ENCODE data around the gene B4GALT4.

The B4GALT4 gene

DNA sequence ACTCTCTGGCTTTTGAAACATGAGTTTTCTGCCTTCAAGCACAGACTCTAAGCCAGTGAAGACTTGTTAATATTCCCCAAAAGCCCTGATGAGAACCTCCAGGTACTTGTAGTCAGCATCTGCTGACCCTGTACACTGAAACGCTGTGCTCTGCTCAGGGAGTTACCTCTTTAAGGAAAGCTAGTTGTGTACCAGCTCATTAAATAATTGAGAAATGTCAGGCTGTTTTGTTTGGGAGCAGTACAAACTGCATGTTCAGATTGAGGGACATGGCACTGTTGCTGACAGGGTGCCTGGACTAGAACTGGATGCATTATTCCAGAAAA lies 45.6 kb downstream of the B4GALT4 start:
- no peak overlapping the region for H3K9ac ChIP-seq (ENCODE audit: low read depth, low read length)
- WGBS = 92% methylated on average over 1 of the region's 1 CpG
- H3K27me3 ChIP-seq (ENCODE audit: insufficient read depth, low read length) = no peaks in the 10 kb centered on the region
- H3K4me3 ChIP-seq (ENCODE audit: low read length) = no peak overlapping the region
- no peak overlapping the region for H3K27ac ChIP-seq (ENCODE audit: low read depth, low read length)
- no peaks in the 10 kb centered on the region for H3K36me3 ChIP-seq (ENCODE audit: insufficient read depth, low read length)
- H3K4me1 ChIP-seq (ENCODE audit: insufficient read depth, low read length) = no peaks in the 10 kb centered on the region
- H3K9me3 ChIP-seq (ENCODE audit: insufficient read depth, low read depth, low read length) = no peaks in the 10 kb centered on the region

GRCh38 chr3:119194237-119195150 lies 46.2 kb downstream of the B4GALT4 start:
- no peak overlapping the region for H3K4me3 ChIP-seq (ENCODE audit: low read length)
- H3K9me3 ChIP-seq (ENCODE audit: insufficient read depth, low read depth, low read length) = no peaks in the 10 kb centered on the region
- H3K27me3 ChIP-seq (ENCODE audit: insufficient read depth, low read length) = no peaks in the 10 kb centered on the region
- no peak overlapping the region for H3K27ac ChIP-seq (ENCODE audit: low read depth, low read length)
- H3K9ac ChIP-seq (ENCODE audit: low read depth, low read length) = no peak overlapping the region
- H3K36me3 ChIP-seq (ENCODE audit: insufficient read depth, low read length) = no peaks in the 10 kb centered on the region
- no peaks in the 10 kb centered on the region for H3K4me1 ChIP-seq (ENCODE audit: insufficient read depth, low read length)
- 94% methylated on average over 6 of the region's 7 CpGs for WGBS

DNA sequence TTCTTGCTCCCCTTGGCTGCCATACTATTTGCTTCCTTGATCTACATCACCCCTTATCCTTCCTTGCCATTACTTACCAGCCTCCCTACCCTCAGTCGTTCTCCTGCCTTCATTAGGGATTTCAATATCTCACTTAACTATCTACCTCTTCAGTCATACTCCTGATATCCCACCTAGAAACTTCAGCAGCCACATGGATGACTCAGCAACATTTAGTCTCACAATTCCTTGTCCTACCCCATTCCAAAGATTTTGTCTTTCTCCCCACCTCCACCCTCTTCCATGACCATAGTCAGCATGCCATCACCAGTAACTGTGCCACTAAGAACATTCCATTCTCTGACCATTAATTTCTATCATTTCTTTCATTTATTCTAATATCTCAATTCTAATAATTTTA lies 48.9 kb downstream of the B4GALT4 start:
- H3K27ac ChIP-seq (ENCODE audit: low read depth, low read length) = no peak overlapping the region
- no peaks in the 10 kb centered on the region for H3K36me3 ChIP-seq (ENCODE audit: insufficient read depth, low read length)
- no peak overlapping the region for H3K9ac ChIP-seq (ENCODE audit: low read depth, low read length)
- H3K4me1 ChIP-seq (ENCODE audit: insufficient read depth, low read length) = no peaks in the 10 kb centered on the region
- 86% methylated on average over 1 of the region's 1 CpG for WGBS
- H3K27me3 ChIP-seq (ENCODE audit: insufficient read depth, low read length) = no peaks in the 10 kb centered on the region
- no peaks in the 10 kb centered on the region for H3K9me3 ChIP-seq (ENCODE audit: insufficient read depth, low read depth, low read length)
- H3K4me3 ChIP-seq (ENCODE audit: low read length) = no peak overlapping the region

GRCh38 chr3:119187266-119187665 lies 53.4 kb downstream of the B4GALT4 start:
- Histone ChIP-seq H3K4me1 (ENCODE audit: insufficient read depth, low read length) (no peaks in the 10 kb centered on the region; the same call in 1 of the 2 replicates), H3K27ac (ENCODE audit: low read depth, low read length) (no peak overlapping the region), H3K36me3 (ENCODE audit: insufficient read depth, low read length) (no peaks in the 10 kb centered on the region), H3K9me3 (ENCODE audit: insufficient read depth, low read depth, low read length) (no peaks in the 10 kb centered on the region), H3K4me3 (ENCODE audit: low read length) (no peak overlapping the region), H3K9ac (ENCODE audit: low read depth, low read length) (no peak overlapping the region), H3K27me3 (ENCODE audit: insufficient read depth, low read length) (no peaks in the 10 kb centered on the region)

- WGBS = 89% methylated on average over 7 of the region's 7 CpGs
- H3K36me3 ChIP-seq (ENCODE audit: insufficient read depth, low read length) = no peaks in the 10 kb centered on the region
- H3K27ac ChIP-seq (ENCODE audit: low read depth, low read length) = no peak overlapping the region
- H3K4me1 ChIP-seq (ENCODE audit: insufficient read depth, low read length) = no peaks in the 10 kb centered on the region; the same call in 1 of the 2 replicates
- H3K9me3 ChIP-seq (ENCODE audit: insufficient read depth, low read depth, low read length) = no peaks in the 10 kb centered on the region
- no peak overlapping the region for H3K9ac ChIP-seq (ENCODE audit: low read depth, low read length)
- H3K27me3 ChIP-seq (ENCODE audit: insufficient read depth, low read length) = no peaks in the 10 kb centered on the region
- H3K4me3 ChIP-seq (ENCODE audit: low read length) = no peak overlapping the region
Observed at GRCh38 chr3:119184796-119185570, 55.7 kb downstream of the B4GALT4 start.

- Histone ChIP-seq H3K27ac (ENCODE audit: low read depth, low read length) (no peak overlapping the region), H3K4me1 (ENCODE audit: insufficient read depth, low read length) (no peaks in the 10 kb centered on the region; the same call in 1 of the 2 replicates)
Observed at GRCh38 chr3:119184111-119184510, 56.6 kb downstream of the B4GALT4 start.

GRCh38 chr3:119181765-119182164 lies 58.9 kb downstream of the B4GALT4 start:
- Histone ChIP-seq H3K27ac (ENCODE audit: low read depth, low read length) (no peak overlapping the region), H3K9me3 (ENCODE audit: insufficient read depth, low read depth, low read length) (no peaks in the 10 kb centered on the region), H3K4me1 (ENCODE audit: insufficient read depth, low read length) (no peaks in the 10 kb centered on the region; the same call in 1 of the 2 replicates), H3K4me3 (ENCODE audit: low read length) (no peak overlapping the region), H3K9ac (ENCODE audit: low read depth, low read length) (no peak overlapping the region), H3K36me3 (ENCODE audit: insufficient read depth, low read length) (no peaks in the 10 kb centered on the region), H3K27me3 (ENCODE audit: insufficient read depth, low read length) (no peaks in the 10 kb centered on the region)
- WGBS = 76% methylated on average over 3 of the region's 3 CpGs

More at GRCh38 chr3:119184111-119184510, 56.6 kb downstream of the B4GALT4 start:
- no peaks in the 10 kb centered on the region for H3K36me3 ChIP-seq (ENCODE audit: insufficient read depth, low read length)
- H3K27me3 ChIP-seq (ENCODE audit: insufficient read depth, low read length) = no peaks in the 10 kb centered on the region
- WGBS = 95% methylated on average over 9 of the region's 9 CpGs
- no peaks in the 10 kb centered on the region for H3K9me3 ChIP-seq (ENCODE audit: insufficient read depth, low read depth, low read length)
- no peak overlapping the region for H3K9ac ChIP-seq (ENCODE audit: low read depth, low read length)
- H3K4me3 ChIP-seq (ENCODE audit: low read length) = no peak overlapping the region

DNA sequence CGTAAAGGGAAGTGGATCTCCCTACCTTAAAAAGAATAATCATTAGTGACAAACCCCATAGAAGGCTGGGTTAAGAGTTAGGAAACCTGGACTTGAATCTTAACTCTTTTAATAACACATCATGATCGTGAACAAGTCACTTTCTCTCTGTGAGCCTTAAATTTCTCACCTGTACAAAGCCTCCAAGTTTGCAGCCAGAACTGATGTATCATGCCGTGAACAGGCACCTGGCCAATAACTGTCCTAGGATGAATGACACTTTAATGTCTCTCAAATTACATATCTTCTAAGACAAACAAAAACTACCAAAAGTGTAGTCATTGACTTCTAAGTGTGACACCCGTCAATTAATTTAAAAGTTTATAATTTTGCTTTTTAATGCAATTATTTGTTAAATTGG lies 63.4 kb downstream of the B4GALT4 start:
- Histone ChIP-seq H3K9me3 (ENCODE audit: insufficient read depth, low read depth, low read length) (no peaks in the 10 kb centered on the region), H3K27ac (ENCODE audit: low read depth, low read length) (no peak overlapping the region), H3K27me3 (ENCODE audit: insufficient read depth, low read length) (0 out of 2 replicates have a peak, but pooled peaks cover 2% of the 10 kb centered on the region), H3K4me3 (ENCODE audit: low read length) (no peak overlapping the region), H3K4me1 (ENCODE audit: insufficient read depth, low read length) (peaks cover 4% of the 10 kb centered on the region; the same call in 1 of the 2 replicates), H3K36me3 (ENCODE audit: insufficient read depth, low read length) (no peaks in the 10 kb centered on the region), H3K9ac (ENCODE audit: low read depth, low read length) (no peak overlapping the region)
- 95% methylated on average over 3 of the region's 4 CpGs for WGBS

DNA sequence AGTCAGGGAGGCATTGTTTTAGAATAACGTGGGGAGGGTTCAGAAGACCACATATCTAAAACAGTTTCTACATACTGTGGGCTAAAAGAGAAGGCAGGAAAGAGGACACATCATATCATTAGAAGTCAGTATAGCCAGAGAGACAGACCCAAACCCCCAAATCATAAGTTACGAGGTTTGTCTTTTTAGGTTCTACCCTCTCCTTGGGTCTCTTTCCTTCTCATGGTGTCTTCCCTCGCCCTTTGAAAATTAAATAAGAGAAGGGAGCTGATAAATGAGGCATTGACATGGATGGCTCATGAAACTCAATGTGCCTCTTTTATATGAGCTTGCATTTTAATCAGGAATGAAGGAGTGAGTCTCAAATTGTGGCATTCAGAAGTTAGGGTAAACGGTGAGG lies 63.9 kb downstream of the B4GALT4 start:
- Histone ChIP-seq H3K36me3 (ENCODE audit: insufficient read depth, low read length) (no peaks in the 10 kb centered on the region), H3K27me3 (ENCODE audit: insufficient read depth, low read length) (0 out of 2 replicates have a peak, but pooled peaks cover 2% of the 10 kb centered on the region), H3K4me1 (ENCODE audit: insufficient read depth, low read length) (peaks cover 4% of the 10 kb centered on the region; the same call in 1 of the 2 replicates), H3K9me3 (ENCODE audit: insufficient read depth, low read depth, low read length) (no peaks in the 10 kb centered on the region), H3K27ac (ENCODE audit: low read depth, low read length) (no peak overlapping the region), H3K4me3 (ENCODE audit: low read length) (no peak overlapping the region), H3K9ac (ENCODE audit: low read depth, low read length) (no peak overlapping the region)
- WGBS = 89% methylated on average over 3 of the region's 4 CpGs

DNA sequence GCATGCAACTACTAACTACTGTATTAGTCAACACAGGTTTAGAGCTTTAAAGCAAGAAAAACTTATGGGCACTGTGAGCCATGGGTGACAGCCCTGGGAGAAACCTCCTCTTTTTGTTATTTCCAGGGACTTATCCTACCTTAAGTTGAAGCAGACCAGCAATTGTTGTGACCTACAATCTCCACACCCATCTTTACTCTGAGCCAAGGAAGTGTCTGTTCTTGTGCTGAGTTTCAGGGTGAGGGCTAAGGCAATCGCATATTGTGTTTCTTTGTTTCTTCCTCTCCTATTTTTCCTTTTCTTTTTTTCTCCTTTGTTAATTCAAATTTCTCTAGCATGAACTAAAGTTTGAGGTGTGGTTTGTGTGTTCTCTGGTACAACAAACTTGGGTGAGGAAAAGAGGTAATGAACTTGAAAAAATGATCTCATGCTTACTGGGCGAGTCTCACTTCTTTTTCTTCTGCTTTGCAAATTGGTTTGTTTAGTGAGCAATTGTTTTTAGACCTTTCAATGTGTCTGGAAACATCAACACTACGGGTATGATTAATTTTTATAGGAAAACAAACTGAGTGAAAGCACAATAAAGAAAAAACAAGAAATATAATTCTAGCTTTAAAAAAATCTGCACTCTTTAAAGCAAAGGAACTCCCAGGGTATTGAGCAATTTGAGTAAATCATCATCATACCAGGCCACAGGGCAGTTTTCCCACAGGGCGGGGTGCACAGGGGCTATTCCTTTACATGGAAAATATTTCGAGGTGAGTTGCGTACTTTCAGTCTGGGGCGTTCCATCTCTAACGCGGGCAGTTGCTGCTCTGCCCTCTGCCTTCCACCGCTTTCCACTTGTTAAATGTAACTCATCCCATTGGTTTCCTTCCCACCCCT lies 64.6 kb downstream of the B4GALT4 start:
- H3K27me3 ChIP-seq (ENCODE audit: insufficient read depth, low read length) = 0 out of 2 replicates have a peak, but pooled peaks cover 2% of the 10 kb centered on the region
- H3K9me3 ChIP-seq (ENCODE audit: insufficient read depth, low read depth, low read length) = no peaks in the 10 kb centered on the region
- no peaks in the 10 kb centered on the region for H3K36me3 ChIP-seq (ENCODE audit: insufficient read depth, low read length)
- 91% methylated on average over 9 of the region's 10 CpGs for WGBS
- H3K9ac ChIP-seq (ENCODE audit: low read depth, low read length) = no peak overlapping the region
- no peak overlapping the region for H3K4me3 ChIP-seq (ENCODE audit: low read length)
- no peak overlapping the region for H3K27ac ChIP-seq (ENCODE audit: low read depth, low read length)
- H3K4me1 ChIP-seq (ENCODE audit: insufficient read depth, low read length) = peaks cover 4% of the 10 kb centered on the region; the same call in 1 of the 2 replicates

All from HUES64 (cell line).